Stimulated activated naive B cell treated with anti-CD40 and anti-IgM and Interleukin-4, amounts not matched to agents 10 μg/mL and 1 μg/mL and 100 μg/mL, for 72 hours (primary cell): ENCODE results near the gene LMAN1L.

Experiments used
- ATAC-seq, 2 donors: fragments of 150-1000 bp; cut with Tn5 transposase; replicated peaks; 2 replicates each; pipeline ENCODE4 v1.10.0; 2021; ENCODE audit warnings: moderate library complexity in 1 of 2
- DNase-seq: peaks from one replicate; pipeline ENCODE4 v3.0.0; 2021
- H3K27ac Mint-ChIP-seq: one replicate; pipeline ENCODE4 v1.8.0; 2022; ENCODE audit warnings: mild to moderate bottlenecking, mixed read lengths
- H3K27me3 Mint-ChIP-seq, 2 donors: one replicate each; pipeline ENCODE4 v1.8.0; 2022; ENCODE audit warnings: mixed read lengths in 2 of 2
- H3K36me3 Mint-ChIP-seq, 2 donors: one replicate each; pipeline ENCODE4 v1.8.0; 2022; ENCODE audit warnings: mixed read lengths in 2 of 2, mild to moderate bottlenecking in 1 of 2
- H3K4me1 Mint-ChIP-seq, 2 donors: one replicate each; pipeline ENCODE4 v1.8.0; 2022; ENCODE audit warnings: mixed read lengths in 2 of 2, mild to moderate bottlenecking in 1 of 2
- H3K4me3 Mint-ChIP-seq, 2 donors: one replicate each; pipeline ENCODE4 v1.8.0; 2022; ENCODE audit warnings: mild to moderate bottlenecking in 2 of 2, mixed read lengths in 2 of 2, moderate library complexity in 1 of 2
- H3K9me3 Mint-ChIP-seq, 2 donors: one replicate each; pipeline ENCODE4 v1.8.0; 2022; ENCODE audit warnings: mixed read lengths in 2 of 2, mild to moderate bottlenecking in 1 of 2

Gene LMAN1L

GRCh38 chr15:74826364-74826819 lies 13.8 kb downstream of the LMAN1L start, which contains the start of gene CPLX3:
TSS of gene CPLX3 (plus strand) at chr15:74826627. CDS start at chr15:74826704, 77 bp downstream.
- Mint-ChIP-seq H3K4me3 (no peak within 1 kb of the TSS), H3K36me3 (no peaks in the 10 kb centered on the region), H3K4me1 (peaks cover 15 to 21% of the 10 kb centered on the region in 2 donors), H3K27ac (no peak within 1 kb of the TSS), H3K27me3 (peaks cover 52 to 56% of the 10 kb centered on the region in 2 donors), H3K9me3 (no peaks in the 10 kb centered on the region)
- ATAC-seq (peak; percentile 38 to 54), DNase-seq (no peak)

- no peak overlapping the region for H3K4me3 Mint-ChIP-seq
- no peaks in the 10 kb centered on the region for H3K36me3 Mint-ChIP-seq
- H3K27ac Mint-ChIP-seq = no peak overlapping the region
- no peak for ATAC-seq
- peaks cover 52 to 56% of the 10 kb centered on the region in 2 donors for H3K27me3 Mint-ChIP-seq
- H3K9me3 Mint-ChIP-seq = no peaks in the 10 kb centered on the region
- H3K4me1 Mint-ChIP-seq = peaks cover 9 to 16% of the 10 kb centered on the region in 2 donors
- DNase-seq = no peak
Observed at GRCh38 chr15:74826921-74827320, 14.3 kb downstream of the LMAN1L start.

GRCh38 chr15:74827614-74828013 lies 15.0 kb downstream of the LMAN1L start:
- Mint-ChIP-seq H3K4me3 (no peak overlapping the region), H3K27ac (no peak overlapping the region), H3K36me3 (no peaks in the 10 kb centered on the region), H3K4me1 (peaks cover 10 to 18% of the 10 kb centered on the region in 2 donors), H3K9me3 (no peaks in the 10 kb centered on the region), H3K27me3 (peaks cover 52 to 56% of the 10 kb centered on the region in 2 donors)
- ATAC-seq (no peak), DNase-seq (no peak)

- DNase-seq = no peak
- Mint-ChIP-seq H3K4me3 (no peak overlapping the region), H3K27me3 (peaks cover 50 to 51% of the 10 kb centered on the region in 2 donors), H3K27ac (no peak overlapping the region), H3K36me3 (no peaks in the 10 kb centered on the region), H3K4me1 (peaks cover 18 to 25% of the 10 kb centered on the region in 2 donors), H3K9me3 (no peaks in the 10 kb centered on the region)
- no peak for ATAC-seq
Observed at GRCh38 chr15:74828835-74829234, 16.2 kb downstream of the LMAN1L start.

GRCh38 chr15:74829486-74829885 lies 16.9 kb downstream of the LMAN1L start:
- H3K9me3 Mint-ChIP-seq = no peaks in the 10 kb centered on the region
- peaks cover 44% of the 10 kb centered on the region in 2 donors for H3K27me3 Mint-ChIP-seq
- no peak overlapping the region for H3K27ac Mint-ChIP-seq
- H3K36me3 Mint-ChIP-seq = no peaks in the 10 kb centered on the region
- H3K4me1 Mint-ChIP-seq = peaks cover 23 to 31% of the 10 kb centered on the region in 2 donors
- ATAC-seq = peak in 1 of 2 donors; percentile 36
- DNase-seq = no peak
- no peak overlapping the region for H3K4me3 Mint-ChIP-seq

- no peak for ATAC-seq
- Mint-ChIP-seq H3K4me1 (peaks cover 24 to 36% of the 10 kb centered on the region in 2 donors), H3K36me3 (peaks cover 0 to under 1% of the 10 kb centered on the region in 2 donors), H3K27me3 (peaks cover 39% of the 10 kb centered on the region in 2 donors), H3K4me3 (no peak overlapping the region), H3K27ac (no peak overlapping the region), H3K9me3 (no peaks in the 10 kb centered on the region)
- no peak for DNase-seq
Observed at GRCh38 chr15:74829991-74830390, 17.4 kb downstream of the LMAN1L start.

GRCh38 chr15:74830868-74831267 lies 18.2 kb downstream of the LMAN1L start:
- Mint-ChIP-seq H3K27me3 (peaks cover 33 to 35% of the 10 kb centered on the region in 2 donors), H3K4me3 (no peak overlapping the region), H3K9me3 (no peaks in the 10 kb centered on the region), H3K4me1 (peaks cover 27 to 42% of the 10 kb centered on the region in 2 donors), H3K27ac (no peak overlapping the region), H3K36me3 (peaks cover 1 to 9% of the 10 kb centered on the region in 2 donors)
- ATAC-seq = no peak
- no peak for DNase-seq

- Mint-ChIP-seq H3K4me1 (peaks cover 24 to 36% of the 10 kb centered on the region in 2 donors), H3K36me3 (peaks cover 6 to 17% of the 10 kb centered on the region in 2 donors), H3K9me3 (no peaks in the 10 kb centered on the region), H3K27ac (no peak overlapping the region), H3K4me3 (no peak overlapping the region), H3K27me3 (peaks cover 25 to 26% of the 10 kb centered on the region in 2 donors)
- no peak for DNase-seq
- ATAC-seq = no peak
Observed at GRCh38 chr15:74831813-74832495, 19.3 kb downstream of the LMAN1L start.

- no peak for ATAC-seq
- Mint-ChIP-seq H3K36me3 (peaks cover 7 to 23% of the 10 kb centered on the region in 2 donors), H3K9me3 (no peaks in the 10 kb centered on the region), H3K4me1 (peaks cover 24 to 36% of the 10 kb centered on the region in 2 donors), H3K4me3 (no peak overlapping the region), H3K27me3 (peaks cover 18 to 19% of the 10 kb centered on the region in 2 donors), H3K27ac (no peak overlapping the region)
- DNase-seq = no peak
Observed at GRCh38 chr15:74832826-74833225, 20.2 kb downstream of the LMAN1L start.

GRCh38 chr15:74833376-74834107 lies 20.9 kb downstream of the LMAN1L start:
- peaks cover 11% of the 10 kb centered on the region in 2 donors for H3K27me3 Mint-ChIP-seq

GRCh38 chr15:74835312-74835823 lies 22.7 kb downstream of the LMAN1L start:
- ATAC-seq (peak; percentile 35 to 46), DNase-seq (no peak)
- H3K27ac Mint-ChIP-seq = peak overlapping the region; percentile 7
- no peaks in the 10 kb centered on the region for H3K9me3 Mint-ChIP-seq
- no peak overlapping the region for H3K4me3 Mint-ChIP-seq
- peaks cover 15 to 28% of the 10 kb centered on the region in 2 donors for H3K36me3 Mint-ChIP-seq
- peaks cover 3 to 5% of the 10 kb centered on the region in 2 donors for H3K27me3 Mint-ChIP-seq
- H3K4me1 Mint-ChIP-seq = peaks cover 28 to 40% of the 10 kb centered on the region in 2 donors

More at GRCh38 chr15:74833376-74834107, 20.9 kb downstream of the LMAN1L start:
- H3K4me1 Mint-ChIP-seq = peaks cover 22 to 36% of the 10 kb centered on the region in 2 donors
- ATAC-seq (peak; percentile 41 to 59), DNase-seq (no peak)
- peaks cover 8 to 23% of the 10 kb centered on the region in 2 donors for H3K36me3 Mint-ChIP-seq
- no peaks in the 10 kb centered on the region for H3K9me3 Mint-ChIP-seq
- H3K27ac Mint-ChIP-seq = peak overlapping the region; percentile 44
- no peak overlapping the region for H3K4me3 Mint-ChIP-seq

GRCh38 chr15:74836846-74837245 lies 24.2 kb downstream of the LMAN1L start:
- peaks cover 20 to 40% of the 10 kb centered on the region in 2 donors for H3K36me3 Mint-ChIP-seq
- H3K9me3 Mint-ChIP-seq = no peaks in the 10 kb centered on the region
- H3K27ac Mint-ChIP-seq = no peak overlapping the region
- no peak for ATAC-seq
- no peak for DNase-seq
- peaks cover 33 to 55% of the 10 kb centered on the region in 2 donors for H3K4me1 Mint-ChIP-seq
- no peak overlapping the region for H3K4me3 Mint-ChIP-seq
- no peaks in the 10 kb centered on the region for H3K27me3 Mint-ChIP-seq

- H3K9me3 Mint-ChIP-seq = no peaks in the 10 kb centered on the region
- no peak overlapping the region for H3K27ac Mint-ChIP-seq
- ATAC-seq = no peak
Observed at GRCh38 chr15:74837482-74838136, 25.0 kb downstream of the LMAN1L start.

GRCh38 chr15:74838137-74838516 lies 25.5 kb downstream of the LMAN1L start:
- Mint-ChIP-seq H3K27me3 (no peaks in the 10 kb centered on the region), H3K4me3 (no peak overlapping the region), H3K4me1 (peaks cover 33 to 53% of the 10 kb centered on the region in 2 donors), H3K9me3 (no peaks in the 10 kb centered on the region), H3K27ac (no peak overlapping the region), H3K36me3 (peaks cover 20 to 40% of the 10 kb centered on the region in 2 donors)
- ATAC-seq (no peak), DNase-seq (no peak)

More at GRCh38 chr15:74837482-74838136, 25.0 kb downstream of the LMAN1L start:
- DNase-seq = no peak
- Mint-ChIP-seq H3K36me3 (peaks cover 20 to 40% of the 10 kb centered on the region in 2 donors), H3K27me3 (no peaks in the 10 kb centered on the region), H3K4me1 (peaks cover 36 to 55% of the 10 kb centered on the region in 2 donors), H3K4me3 (no peak overlapping the region)
